Gastroesophageal sphincter (tissue), 4 donors: ENCODE measurements around the gene PRKN. TPM values are rescaled to one million over a fixed set of nuclear protein-coding genes. Genes with fewer than 3 reads are reported as not detected.

Experiments
- ATAC-seq: fragments of 150-250 bp; one replicate; pipeline ENCODE4 v1.9.1; 2016; ENCODE audit warnings: mild to moderate bottlenecking, moderate library complexity
- H3K27ac ChIP-seq, 4 donors: fragments of 200-600 bp; sonication (generic) in 3 of 4; 1 replicate in 3 of 4; 2 replicates in 1 of 4; pipeline ENCODE4 v1.5.1; 2016 to 2019
- H3K27me3 ChIP-seq: fragments of 200-600 bp; sonication (generic); one replicate; pipeline ENCODE4 v1.5.1; 2019
- H3K36me3 ChIP-seq, 2 donors: fragments of 200-600 bp; sonication (generic); one replicate each; pipeline ENCODE4 v1.5.1; 2019; ENCODE audit warnings: control low read depth in 1 of 2
- H3K4me1 ChIP-seq, 3 donors: fragments of 200-600 bp; sonication (generic); 1 replicate in 2 of 3; 2 replicates in 1 of 3; pipeline ENCODE4 v1.5.1; 2016 to 2019; ENCODE audit warnings: control low read depth in 2 of 3
- H3K4me3 ChIP-seq, 2 donors: fragments of 200-600 bp; sonication (generic); one replicate each; pipeline ENCODE4 v1.5.1; 2019; ENCODE audit warnings: mild to moderate bottlenecking in 1 of 2, moderate library complexity in 1 of 2
- H3K9me3 ChIP-seq, 3 donors: fragments of 200-600 bp; sonication (generic); one replicate each; pipeline ENCODE4 v1.5.1; 2017 to 2019; ENCODE audit warnings: control low read depth in 2 of 3
- CTCF ChIP-seq, 4 experiments: fragments of 200-600 bp in 2 of 4; fragments of 450-650 bp in 2 of 4; sonication (generic) in 1 of 4; IDR thresholded peaks; one replicate each; pipeline ENCODE4 v1.5.1; 2017 to 2019; ENCODE audit warnings: antibody characterized with exemption in 4 of 4, mild to moderate bottlenecking in 2 of 4, moderate library complexity in 2 of 4
- EP300 ChIP-seq: sonication (generic); formaldehyde crosslinking; IDR thresholded peaks from one replicate; pipeline ENCODE4 v1.6.1; 2017; ENCODE audit warnings: antibody characterized with exemption, mild to moderate bottlenecking
- POLR2A ChIP-seq, 2 donors: fragments of 450-650 bp; IDR thresholded peaks; one replicate each; pipeline ENCODE4 v1.6.1; 2017; ENCODE audit warnings: antibody characterized with exemption in 2 of 2, mild to moderate bottlenecking in 2 of 2, moderate library complexity in 1 of 2
- POLR2AphosphoS5 ChIP-seq: sonication (generic); formaldehyde crosslinking; IDR thresholded peaks from one replicate; pipeline ENCODE4 v1.6.1; 2017; ENCODE audit warnings: antibody characterized with exemption
- WGBS, 2 donors: methylation state at CpG; one replicate each; pipeline ENCODE4 v1.1.5; 2018; ENCODE audit warnings: low coverage in 1 of 2; 5-methylcytosine and 5-hydroxymethylcytosine counted together
- total RNA-seq, 4 donors: library from RNA; depleted of rRNA; stranded (reverse); fragments of >200 nt; gene quantifications; one replicate each; pipeline ENCODE4 v1.1.0, GENCODE V29; 2016

The PRKN gene
- total RNA-seq, 4 donors from 2014 or later = 8.4 to 58.6 (median 25.8) TPM

- Histone ChIP-seq H3K27ac (peak overlapping the region in 1 of 4 donors; percentile 5), H3K4me3 (no peak overlapping the region), H3K27me3 (no peaks in the 10 kb centered on the region), H3K36me3 (no peaks in the 10 kb centered on the region), H3K9me3 (no peaks in the 10 kb centered on the region), H3K4me1 (peaks cover 0 to 11% (median 9%) of the 10 kb centered on the region in 3 donors)
- 19 to 33% methylated on average over 2 of the region's 2 CpGs for WGBS, 2 donors
- TF ChIP-seq POLR2AphosphoS5 (no peak), POLR2A (IDR thresholded peaks at IDR 0.05) (no peak), EP300 (no peak), CTCF (IDR thresholded peaks at IDR 0.05) (no peak)
- no peak for ATAC-seq
These were observed 1095.8 kb downstream of the PRKN start for GRCh38 chr6:161631676-161632194.

GRCh38 chr6:161630674-161631073 is 1096.9 kb downstream of the PRKN start:
- H3K27me3 ChIP-seq = no peaks in the 10 kb centered on the region
- H3K4me1 ChIP-seq = peaks cover 0 to 11% (median 9%) of the 10 kb centered on the region in 3 donors
- no peaks in the 10 kb centered on the region for H3K9me3 ChIP-seq
- ATAC-seq = no peak
- H3K4me3 ChIP-seq = no peak overlapping the region
- H3K27ac ChIP-seq = no peak overlapping the region
- 61 to 68% methylated on average over 5 to 6 of the region's 6 CpGs for WGBS, 2 donors
- no peak for TF ChIP-seq CTCF (IDR thresholded peaks at IDR 0.05)
- no peaks in the 10 kb centered on the region for H3K36me3 ChIP-seq

GRCh38 chr6:161626132-161626676 is 1101.4 kb downstream of the PRKN start:
- Histone ChIP-seq H3K27me3 (no peaks in the 10 kb centered on the region), H3K36me3 (no peaks in the 10 kb centered on the region), H3K9me3 (no peaks in the 10 kb centered on the region), H3K4me1 (peaks cover 0 to 23% (median 1%) of the 10 kb centered on the region in 3 donors), H3K4me3 (no peak overlapping the region), H3K27ac (no peak overlapping the region)
- TF ChIP-seq POLR2A (IDR thresholded peaks at IDR 0.05) = no peak
- no peak for TF ChIP-seq CTCF (IDR thresholded peaks at IDR 0.05)
- no peak for TF ChIP-seq POLR2AphosphoS5
- 76 to 83% methylated on average over 1 to 6 of the region's 13 CpGs for WGBS, 2 donors
- ATAC-seq = no peak

- Histone ChIP-seq H3K9me3 (no peaks in the 10 kb centered on the region), H3K27me3 (no peaks in the 10 kb centered on the region), H3K36me3 (no peaks in the 10 kb centered on the region), H3K4me1 (peaks cover 0 to 19% (median 0%) of the 10 kb centered on the region in 3 donors), H3K27ac (no peak overlapping the region), H3K4me3 (no peak overlapping the region)
- WGBS, 2 donors = 34 to 57% methylated on average over 2 to 4 of the region's 4 CpGs
- no peak for TF ChIP-seq POLR2A (IDR thresholded peaks at IDR 0.05)
- TF ChIP-seq CTCF (IDR thresholded peaks at IDR 0.05) = no peak
- TF ChIP-seq POLR2AphosphoS5 = no peak
- ATAC-seq = no peak
These were observed 1103.5 kb downstream of the PRKN start for GRCh38 chr6:161624111-161624510.

GRCh38 chr6:161622779-161623178 is 1104.8 kb downstream of the PRKN start:
- Histone ChIP-seq H3K36me3 (no peaks in the 10 kb centered on the region), H3K4me3 (no peak overlapping the region), H3K4me1 (peaks cover 0 to 19% (median 0%) of the 10 kb centered on the region in 3 donors), H3K27me3 (no peaks in the 10 kb centered on the region), H3K9me3 (no peaks in the 10 kb centered on the region), H3K27ac (no peak overlapping the region)
- WGBS, 2 donors = 28 to 52% methylated on average over 3 of the region's 3 CpGs
- no peak for TF ChIP-seq POLR2A (IDR thresholded peaks at IDR 0.05)
- no peak for TF ChIP-seq POLR2AphosphoS5
- no peak for TF ChIP-seq EP300
- TF ChIP-seq CTCF (IDR thresholded peaks at IDR 0.05) = no peak
- no peak for ATAC-seq
